ENCODE results near the gene TXLNA.

Gene TXLNA

GRCh38 chr1:32247452-32247851 lies 68.0 kb downstream of the TXLNA start:
- no peak for DNase-seq (ENCODE audit: low read depth, low spot score)
